ENCODE results near the gene ALDH1A2.

The ALDH1A2 gene

GRCh38 chr15:58066042-58066867 lies 744 bp upstream of the ALDH1A2 start:
- peak; percentile 77 for DNase-seq
- TF ChIP-seq, protein P1, sequence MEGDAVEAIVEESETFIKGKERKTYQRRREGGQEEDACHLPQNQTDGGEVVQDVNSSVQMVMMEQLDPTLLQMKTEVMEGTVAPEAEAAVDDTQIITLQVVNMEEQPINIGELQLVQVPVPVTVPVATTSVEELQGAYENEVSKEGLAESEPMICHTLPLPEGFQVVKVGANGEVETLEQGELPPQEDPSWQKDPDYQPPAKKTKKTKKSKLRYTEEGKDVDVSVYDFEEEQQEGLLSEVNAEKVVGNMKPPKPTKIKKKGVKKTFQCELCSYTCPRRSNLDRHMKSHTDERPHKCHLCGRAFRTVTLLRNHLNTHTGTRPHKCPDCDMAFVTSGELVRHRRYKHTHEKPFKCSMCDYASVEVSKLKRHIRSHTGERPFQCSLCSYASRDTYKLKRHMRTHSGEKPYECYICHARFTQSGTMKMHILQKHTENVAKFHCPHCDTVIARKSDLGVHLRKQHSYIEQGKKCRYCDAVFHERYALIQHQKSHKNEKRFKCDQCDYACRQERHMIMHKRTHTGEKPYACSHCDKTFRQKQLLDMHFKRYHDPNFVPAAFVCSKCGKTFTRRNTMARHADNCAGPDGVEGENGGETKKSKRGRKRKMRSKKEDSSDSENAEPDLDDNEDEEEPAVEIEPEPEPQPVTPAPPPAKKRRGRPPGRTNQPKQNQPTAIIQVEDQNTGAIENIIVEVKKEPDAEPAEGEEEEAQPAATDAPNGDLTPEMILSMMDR (IDR thresholded peaks at IDR 0.05; ENCODE audit: low read depth, low read length) = peak; percentile 93
- H3K9me3 ChIP-seq (ENCODE audit: severe bottlenecking) = no peaks in the 10 kb centered on the region
- no peaks in the 10 kb centered on the region for H3K36me3 ChIP-seq
- H3K27me3 ChIP-seq (ENCODE audit: insufficient read depth, low read depth, severe bottlenecking) = no peaks in the 10 kb centered on the region
- peak overlapping the region; percentile 39 for H3K27ac ChIP-seq
- H3K4me3 ChIP-seq (ENCODE audit: low read depth, low read length) = peak overlapping the region; percentile 74

DNA sequence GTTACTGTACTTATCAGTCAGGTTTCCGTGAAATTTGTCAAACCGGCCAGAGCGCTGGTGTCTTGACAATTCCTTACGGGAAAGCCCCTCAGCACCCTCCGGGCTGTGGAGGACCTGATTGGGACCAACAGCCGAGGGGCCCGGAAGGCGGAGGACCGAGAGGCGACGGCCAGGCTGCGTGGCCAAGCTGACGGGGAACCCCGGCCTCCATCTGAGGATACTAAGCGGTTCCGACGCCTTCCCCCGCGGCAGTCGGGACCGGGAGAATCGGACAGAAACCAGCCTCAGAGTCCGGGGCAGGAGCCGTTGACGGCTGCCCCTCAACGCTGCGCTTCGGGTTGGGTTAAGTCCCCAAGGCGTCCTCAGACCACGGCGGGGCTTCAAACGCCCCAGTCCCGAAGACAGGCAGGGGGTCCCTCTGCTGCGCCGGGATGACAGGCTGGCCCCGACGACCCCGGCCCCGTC lies 499 bp downstream of the ALDH1A2 start:
- no peak overlapping the region; the same call in 1 of the 2 replicates for H3K4me3 ChIP-seq (ENCODE audit: low read depth, low read length)
- no peak for DNase-seq
- TF ChIP-seq, protein P1 (IDR thresholded peaks at IDR 0.05; ENCODE audit: low read depth, low read length) = no peak
- no peak overlapping the region for H3K27ac ChIP-seq
- H3K9me3 ChIP-seq (ENCODE audit: severe bottlenecking) = no peaks in the 10 kb centered on the region
- H3K36me3 ChIP-seq = no peaks in the 10 kb centered on the region
- H3K27me3 ChIP-seq (ENCODE audit: insufficient read depth, low read depth, severe bottlenecking) = no peaks in the 10 kb centered on the region

GRCh38 chr15:58064082-58064979 lies 1.2 kb downstream of the ALDH1A2 start:
- DNase-seq = no peak
- H3K27me3 ChIP-seq (ENCODE audit: insufficient read depth, low read depth, severe bottlenecking) = no peaks in the 10 kb centered on the region
- no peaks in the 10 kb centered on the region for H3K9me3 ChIP-seq (ENCODE audit: severe bottlenecking)
- H3K36me3 ChIP-seq = no peaks in the 10 kb centered on the region
- no peak overlapping the region for H3K4me3 ChIP-seq (ENCODE audit: low read depth, low read length)
- TF ChIP-seq, protein P1 (IDR thresholded peaks at IDR 0.05; ENCODE audit: low read depth, low read length) = no peak
- no peak overlapping the region for H3K27ac ChIP-seq

- TF ChIP-seq, protein P1 (IDR thresholded peaks at IDR 0.05; ENCODE audit: low read depth, low read length) = no peak
- Histone ChIP-seq H3K9me3 (ENCODE audit: severe bottlenecking) (no peaks in the 10 kb centered on the region), H3K36me3 (no peaks in the 10 kb centered on the region), H3K4me3 (ENCODE audit: low read depth, low read length) (no peak overlapping the region), H3K27me3 (ENCODE audit: insufficient read depth, low read depth, severe bottlenecking) (no peaks in the 10 kb centered on the region), H3K27ac (no peak overlapping the region)
- no peak for DNase-seq
Observed at GRCh38 chr15:58063614-58064013, 1.9 kb downstream of the ALDH1A2 start.

DNA sequence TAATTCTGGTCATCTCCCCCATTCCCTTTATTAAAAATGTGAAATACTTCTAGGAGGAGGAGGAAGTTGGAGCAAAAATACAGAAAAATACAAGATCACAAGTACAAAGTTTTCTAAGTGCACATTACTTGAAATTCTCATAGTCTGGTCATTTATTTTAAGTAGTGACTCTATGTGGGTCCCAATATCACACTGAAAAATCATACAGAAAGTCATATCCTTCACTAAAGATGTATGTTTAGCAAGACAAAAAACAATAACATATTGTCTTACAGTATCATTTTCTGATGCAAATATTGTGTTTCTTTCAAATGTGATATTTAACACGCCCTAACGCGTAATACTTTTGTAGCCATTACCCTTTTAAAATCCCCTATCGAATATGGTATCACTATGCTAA lies 2.5 kb downstream of the ALDH1A2 start:
- Histone ChIP-seq H3K4me3 (ENCODE audit: low read depth, low read length) (no peak overlapping the region), H3K36me3 (no peaks in the 10 kb centered on the region), H3K27me3 (ENCODE audit: insufficient read depth, low read depth, severe bottlenecking) (no peaks in the 10 kb centered on the region)

More for the DNA sequence above, 2.5 kb downstream of the ALDH1A2 start:
- Histone ChIP-seq H3K9me3 (ENCODE audit: severe bottlenecking) (no peaks in the 10 kb centered on the region), H3K27ac (no peak overlapping the region)
- TF ChIP-seq, protein P1 (IDR thresholded peaks at IDR 0.05; ENCODE audit: low read depth, low read length) = no peak
- DNase-seq = no peak
